Measurements from ENCODE around the gene LANCL2.

DNA sequence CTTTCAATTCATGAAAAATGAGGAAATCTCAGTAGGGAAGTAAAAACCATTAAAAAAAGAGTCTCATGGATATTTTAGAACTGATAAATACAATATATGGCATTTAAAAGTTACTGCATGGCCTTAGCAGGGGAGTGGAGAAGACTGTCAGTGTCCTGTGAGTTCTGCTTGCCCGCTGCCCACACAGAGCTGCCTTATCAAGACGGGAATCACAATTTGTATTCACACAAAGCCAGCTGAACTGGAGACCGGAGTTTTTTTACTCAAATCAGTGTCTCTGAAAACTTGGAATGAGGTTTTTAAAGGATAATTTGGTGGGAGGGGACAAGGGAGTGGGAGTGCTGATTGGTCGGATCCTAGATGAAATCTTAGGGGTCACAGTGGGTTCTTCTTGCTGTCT, 17.1 kb downstream of the LANCL2 start:
- TF ChIP-seq, protein P1, sequence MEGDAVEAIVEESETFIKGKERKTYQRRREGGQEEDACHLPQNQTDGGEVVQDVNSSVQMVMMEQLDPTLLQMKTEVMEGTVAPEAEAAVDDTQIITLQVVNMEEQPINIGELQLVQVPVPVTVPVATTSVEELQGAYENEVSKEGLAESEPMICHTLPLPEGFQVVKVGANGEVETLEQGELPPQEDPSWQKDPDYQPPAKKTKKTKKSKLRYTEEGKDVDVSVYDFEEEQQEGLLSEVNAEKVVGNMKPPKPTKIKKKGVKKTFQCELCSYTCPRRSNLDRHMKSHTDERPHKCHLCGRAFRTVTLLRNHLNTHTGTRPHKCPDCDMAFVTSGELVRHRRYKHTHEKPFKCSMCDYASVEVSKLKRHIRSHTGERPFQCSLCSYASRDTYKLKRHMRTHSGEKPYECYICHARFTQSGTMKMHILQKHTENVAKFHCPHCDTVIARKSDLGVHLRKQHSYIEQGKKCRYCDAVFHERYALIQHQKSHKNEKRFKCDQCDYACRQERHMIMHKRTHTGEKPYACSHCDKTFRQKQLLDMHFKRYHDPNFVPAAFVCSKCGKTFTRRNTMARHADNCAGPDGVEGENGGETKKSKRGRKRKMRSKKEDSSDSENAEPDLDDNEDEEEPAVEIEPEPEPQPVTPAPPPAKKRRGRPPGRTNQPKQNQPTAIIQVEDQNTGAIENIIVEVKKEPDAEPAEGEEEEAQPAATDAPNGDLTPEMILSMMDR (IDR thresholded peaks at IDR 0.05): no peak
- no peak for TF ChIP-seq POLR2A (IDR thresholded peaks at IDR 0.05)
